ENCODE results near the gene CRB3. TPM values are rescaled to one million over a fixed set of nuclear protein-coding genes. Genes with fewer than 3 reads are reported as not detected.
A peak's percentile ranks its signal among the peaks of the same experiment; 100 is the strongest.

CRB3 gene
- total RNA-seq, 3 donors from 2014 or later, result 0.48 to 30.7 (median 24.6) TPM

- DNase-seq (ENCODE audit: low spot score in 2 of 2), result no peak
- H3K4me3 ChIP-seq, result peak within 1 kb of the TSS; percentile 26 to 29 (median 26)
- no peaks in the 10 kb centered on the region for H3K9me3 ChIP-seq
- no peaks in the 10 kb centered on the region for H3K36me3 ChIP-seq
- no peak within 1 kb of the TSS for H3K27ac ChIP-seq
- no peak for TF ChIP-seq POLR2A (IDR thresholded peaks at IDR 0.05)
- TF ChIP-seq CTCF (IDR thresholded peaks at IDR 0.05), result no peak
- no peak for TF ChIP-seq POLR2AphosphoS5 (IDR thresholded peaks at IDR 0.05)
- intact Hi-C loops (cut with DNase I; ENCODE audit: low total_unique reads), result no loop called here
- H3K4me1 ChIP-seq, result no peaks in the 10 kb centered on the region
- peaks cover 0 to 5% of the 10 kb centered on the region in 2 donors for H3K27me3 ChIP-seq
These were observed 17.7 kb downstream of the CRB3 start, which contains the start of gene DENND1C for GRCh38 chr19:6481541-6482342. DENND1C (minus strand) TSS chr19:6481787; CDS start chr19:6481695, 92 bp downstream.

DNA sequence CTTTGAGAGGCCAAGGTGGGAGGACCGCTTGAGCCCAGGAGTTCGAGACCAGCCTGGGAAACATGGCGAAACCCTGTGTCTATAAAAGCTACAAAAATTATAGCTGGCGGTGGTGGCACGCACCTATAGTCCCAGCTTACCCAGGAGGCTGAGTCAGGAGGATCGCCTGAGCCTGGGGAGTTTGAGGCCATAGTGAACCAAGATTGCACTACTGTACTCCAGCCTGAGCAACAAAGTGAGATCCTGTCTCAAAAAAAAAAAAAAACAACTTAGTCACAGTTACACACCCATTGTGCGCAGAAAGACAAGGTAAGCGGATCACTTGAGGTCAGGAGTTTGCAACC, 18.2 kb downstream of the CRB3 start:
- no peak overlapping the region for H3K4me3 ChIP-seq
- no peak for DNase-seq (ENCODE audit: low spot score in 2 of 2)
- no peak overlapping the region for H3K27ac ChIP-seq
- no peaks in the 10 kb centered on the region for H3K36me3 ChIP-seq
- H3K27me3 ChIP-seq, result no peaks in the 10 kb centered on the region
- H3K9me3 ChIP-seq, result no peaks in the 10 kb centered on the region
- TF ChIP-seq POLR2AphosphoS5 (IDR thresholded peaks at IDR 0.05), result no peak
- TF ChIP-seq CTCF (IDR thresholded peaks at IDR 0.05), result no peak
- TF ChIP-seq POLR2A (IDR thresholded peaks at IDR 0.05), result no peak
- no peaks in the 10 kb centered on the region for H3K4me1 ChIP-seq
- intact Hi-C loops (cut with DNase I; ENCODE audit: low total_unique reads), result no loop called here

- DNase-seq (ENCODE audit: low spot score in 2 of 2), result no peak
- Histone ChIP-seq H3K4me3 (no peak overlapping the region), H3K27me3 (no peaks in the 10 kb centered on the region), H3K9me3 (no peaks in the 10 kb centered on the region), H3K36me3 (no peaks in the 10 kb centered on the region), H3K4me1 (no peaks in the 10 kb centered on the region), H3K27ac (no peak overlapping the region)
- intact Hi-C loops (cut with DNase I; ENCODE audit: low total_unique reads), result no loop called here
- TF ChIP-seq POLR2A (IDR thresholded peaks at IDR 0.05) (no peak), POLR2AphosphoS5 (IDR thresholded peaks at IDR 0.05) (no peak), CTCF (IDR thresholded peaks at IDR 0.05) (no peak)
These were observed 19.2 kb downstream of the CRB3 start for GRCh38 chr19:6483235-6483634.

- no peak for DNase-seq (ENCODE audit: low spot score in 2 of 2)
- H3K27ac ChIP-seq, result no peak overlapping the region
- no peaks in the 10 kb centered on the region for H3K4me1 ChIP-seq
- intact Hi-C loops (cut with DNase I; ENCODE audit: low total_unique reads), result no loop called here
- no peak overlapping the region for H3K4me3 ChIP-seq
- TF ChIP-seq POLR2AphosphoS5 (IDR thresholded peaks at IDR 0.05), result no peak
- no peak for TF ChIP-seq POLR2A (IDR thresholded peaks at IDR 0.05)
- TF ChIP-seq CTCF (IDR thresholded peaks at IDR 0.05), result no peak
- no peaks in the 10 kb centered on the region for H3K9me3 ChIP-seq
- H3K36me3 ChIP-seq, result no peaks in the 10 kb centered on the region
- H3K27me3 ChIP-seq, result no peaks in the 10 kb centered on the region
These were observed 20.2 kb downstream of the CRB3 start for GRCh38 chr19:6484230-6484629.

DNA sequence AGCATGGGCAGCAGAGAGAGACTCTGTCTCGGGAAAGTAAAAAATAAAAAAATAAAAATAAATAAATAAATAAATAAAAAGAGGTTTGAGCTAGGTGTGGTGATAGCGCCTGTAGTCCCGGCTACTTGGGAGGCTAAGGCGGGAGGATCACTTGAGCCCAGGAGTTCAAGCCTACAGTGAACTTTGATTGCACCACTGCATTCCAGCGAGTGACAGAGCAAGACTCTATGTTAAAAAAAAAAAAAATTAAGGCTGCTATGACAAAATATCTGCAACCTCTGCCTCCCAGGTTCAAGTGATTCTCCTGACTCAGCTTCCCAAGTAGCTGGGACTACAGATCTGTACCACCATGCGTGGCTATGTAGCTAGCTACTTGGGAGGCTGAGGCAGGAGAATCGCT, 20.8 kb downstream of the CRB3 start:
- Histone ChIP-seq H3K9me3 (no peaks in the 10 kb centered on the region), H3K4me3 (no peak overlapping the region), H3K36me3 (no peaks in the 10 kb centered on the region), H3K27ac (no peak overlapping the region), H3K4me1 (no peaks in the 10 kb centered on the region), H3K27me3 (no peaks in the 10 kb centered on the region)
- no peak for DNase-seq (ENCODE audit: low spot score in 2 of 2)
- TF ChIP-seq CTCF (IDR thresholded peaks at IDR 0.05) (no peak), POLR2AphosphoS5 (IDR thresholded peaks at IDR 0.05) (no peak), POLR2A (IDR thresholded peaks at IDR 0.05) (no peak)
- intact Hi-C loops (cut with DNase I; ENCODE audit: low total_unique reads), result no loop called here
